HG03045 (cell line): Measurements from ENCODE around the gene OR2T2.
A peak's percentile ranks its signal among the peaks of the same experiment; 100 is the strongest.
"Not testable (repeated sequence)": the region's sequence is repeated elsewhere in the genome, so short reads cannot be mapped to it uniquely, and the experiment has no call there.

Experiments used
- ATAC-seq: cut with Tn5 transposase; IDR thresholded peaks from one replicate; pipeline ENCODE4 v1.9.1; 2021; ENCODE audit warnings: mild to moderate bottlenecking, moderate library complexity; ENCODE audit not compliant: unreplicated experiment

The OR2T2 gene

GRCh38 chr1:248450466-248451145 is 5.2 kb downstream of the OR2T2 start:
- peak; percentile 48 for ATAC-seq

- not testable (repeated sequence) for ATAC-seq
Measured at GRCh38 chr1:248453619-248454018, 8.2 kb downstream of the OR2T2 start.

GRCh38 chr1:248455045-248455444 is 9.6 kb downstream of the OR2T2 start:
- not testable (repeated sequence) for ATAC-seq

- ATAC-seq: not testable (repeated sequence)
Measured at GRCh38 chr1:248456635-248457034, 11.2 kb downstream of the OR2T2 start.

GRCh38 chr1:248459117-248459516 is 13.7 kb downstream of the OR2T2 start:
- not testable (repeated sequence) for ATAC-seq

- no peak for ATAC-seq
Measured at GRCh38 chr1:248471154-248471553, 25.7 kb downstream of the OR2T2 start.

- ATAC-seq: not testable (repeated sequence)
Measured at GRCh38 chr1:248472111-248472510, 26.7 kb downstream of the OR2T2 start.

- ATAC-seq: not testable (repeated sequence)
Measured at GRCh38 chr1:248473051-248473450, 27.6 kb downstream of the OR2T2 start, which contains the start of gene OR2T3. Gene OR2T3, plus strand, starts transcription at chr1:248473351. Its CDS starts 0 bp downstream, at chr1:248473351.

- not testable (repeated sequence) for ATAC-seq
Measured at GRCh38 chr1:248475660-248476059, 30.2 kb downstream of the OR2T2 start.

GRCh38 chr1:248481686-248482579 is 36.5 kb downstream of the OR2T2 start:
- ATAC-seq: peak; percentile 92

- not testable (repeated sequence) for ATAC-seq
Measured at GRCh38 chr1:248488289-248488688, 42.9 kb downstream of the OR2T2 start, which contains the start of gene OR2T5. Gene OR2T5, plus strand, starts transcription at chr1:248488589. Its CDS starts 0 bp downstream, at chr1:248488589.

- ATAC-seq: not testable (repeated sequence)
Measured at GRCh38 chr1:248496661-248497060, 51.2 kb downstream of the OR2T2 start.

GRCh38 chr1:248500305-248501035 is 55.0 kb downstream of the OR2T2 start:
- ATAC-seq: not testable (repeated sequence)
